Activated T-helper 9 cell treated with anti-CD3 and anti-CD28 coated beads, Interleukin-2, amount 50 U/mL, for 16 hours (primary cell): ENCODE measurements around the gene CLEC4A.
A peak's percentile ranks its signal among the peaks of the same experiment; 100 is the strongest.
"Not testable (repeated sequence)": the region's sequence is repeated elsewhere in the genome, so short reads cannot be mapped to it uniquely, and the experiment has no call there.

Experiments
- DNase-seq: peaks from one replicate; pipeline ENCODE4 v3.0.0-alpha.2; 2020; ENCODE audit warnings: low read depth

CLEC4A gene

DNA sequence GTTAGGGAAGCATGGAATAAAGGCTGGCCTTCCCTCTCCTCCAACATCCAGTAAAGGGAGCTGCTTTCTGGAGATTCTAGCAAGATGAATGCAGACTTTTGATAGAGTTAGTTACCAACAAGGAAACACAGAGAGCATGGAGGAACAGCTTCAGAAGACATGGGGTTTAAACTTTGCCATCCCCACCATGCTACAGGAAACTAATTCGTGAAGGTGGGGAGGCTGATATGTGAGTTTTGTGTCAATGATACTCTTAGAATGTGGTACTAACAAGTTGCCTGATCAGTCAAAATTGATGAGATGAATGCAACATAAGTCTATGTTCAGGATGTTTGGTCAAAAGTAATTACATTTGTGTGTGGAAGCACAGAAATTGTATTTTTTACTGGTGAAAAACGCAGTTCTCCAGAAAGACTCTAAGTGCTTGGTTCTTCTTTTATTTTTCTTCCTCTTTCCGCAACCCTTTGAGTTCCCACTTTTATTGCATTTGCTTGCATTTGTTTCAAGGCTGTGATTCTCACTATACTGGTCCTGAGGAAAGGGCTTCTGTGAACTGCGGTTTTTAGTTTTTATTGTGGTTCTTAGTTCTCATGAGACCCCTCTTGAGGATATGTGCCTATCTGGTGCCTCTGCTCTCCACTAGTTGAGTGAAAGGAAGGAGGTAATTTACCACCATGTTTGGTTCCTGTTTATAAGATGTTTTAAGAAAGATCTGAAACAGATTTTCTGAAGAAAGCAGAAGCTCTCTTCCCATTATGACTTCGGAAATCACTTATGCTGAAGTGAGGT is at the start of gene CLEC4A:
CLEC4A (plus strand) TSS at position 494 of the 789 bp plus-strand sequence; CDS start at position 756, 262 bp downstream.
- no peak for DNase-seq

GRCh38 chr12:8075935-8076334 is 47.5 kb upstream of the CLEC4A start:
- no peak for DNase-seq

DNA sequence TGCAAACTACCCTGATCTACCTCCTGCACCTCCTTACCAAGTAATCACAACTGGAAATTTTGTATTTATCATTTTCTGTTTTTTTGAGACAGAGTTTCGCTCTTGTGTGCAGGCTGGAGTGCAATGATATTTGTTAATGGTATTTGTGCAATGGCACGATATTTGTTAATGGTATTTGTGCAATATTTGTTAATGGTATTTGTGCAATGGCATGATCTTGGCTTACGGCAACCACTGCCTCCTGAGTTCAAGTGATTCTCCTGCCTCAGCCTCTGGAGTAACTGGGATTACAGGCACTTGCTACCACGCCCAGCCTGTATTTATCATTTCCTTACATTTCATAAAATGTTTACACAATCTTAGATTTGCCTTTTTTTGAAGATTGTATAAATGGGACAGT is 47.1 kb upstream of the CLEC4A start:
- DNase-seq: no peak

DNA sequence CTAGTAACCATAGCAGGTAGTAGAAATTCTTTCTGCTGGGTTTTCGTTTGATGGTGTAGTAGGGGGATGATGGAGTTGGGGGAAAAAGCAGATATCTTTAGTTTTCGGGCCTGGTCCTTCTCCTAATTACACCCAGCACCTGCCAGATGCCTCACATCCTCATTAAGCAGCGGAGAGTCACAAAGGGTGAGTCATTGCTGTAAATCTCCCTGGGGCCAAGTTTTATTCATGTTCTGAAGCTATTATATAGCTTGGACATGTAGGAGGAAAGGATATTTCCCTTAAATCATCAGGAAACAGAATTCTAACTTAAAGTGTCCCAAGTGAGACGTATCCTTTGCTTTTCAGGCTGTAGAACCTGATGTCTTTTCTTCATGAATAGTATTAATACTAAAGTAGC is 46.2 kb upstream of the CLEC4A start:
- DNase-seq: no peak

- DNase-seq: peak; percentile 48
Measured at GRCh38 chr12:8078398-8078797, 45.0 kb upstream of the CLEC4A start.

DNA sequence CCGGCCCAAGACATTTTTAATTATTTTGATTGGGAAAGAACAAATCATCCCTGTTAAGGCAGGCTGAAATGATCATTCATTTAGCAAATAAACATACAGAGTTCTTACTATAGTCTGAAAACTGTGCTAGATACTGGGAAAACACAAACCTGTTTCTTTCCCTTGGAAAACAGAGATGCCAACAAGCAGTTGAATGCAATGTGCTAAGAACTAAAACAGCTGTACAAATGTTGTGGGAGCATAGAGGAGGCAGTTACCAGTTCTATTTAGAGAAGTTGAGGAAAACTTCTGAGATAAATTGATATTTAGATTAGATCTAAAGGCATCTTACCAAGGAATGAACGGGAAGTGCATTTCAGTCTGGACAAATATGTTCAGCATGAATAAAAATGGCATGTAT is 44.5 kb upstream of the CLEC4A start:
- no peak for DNase-seq

DNA sequence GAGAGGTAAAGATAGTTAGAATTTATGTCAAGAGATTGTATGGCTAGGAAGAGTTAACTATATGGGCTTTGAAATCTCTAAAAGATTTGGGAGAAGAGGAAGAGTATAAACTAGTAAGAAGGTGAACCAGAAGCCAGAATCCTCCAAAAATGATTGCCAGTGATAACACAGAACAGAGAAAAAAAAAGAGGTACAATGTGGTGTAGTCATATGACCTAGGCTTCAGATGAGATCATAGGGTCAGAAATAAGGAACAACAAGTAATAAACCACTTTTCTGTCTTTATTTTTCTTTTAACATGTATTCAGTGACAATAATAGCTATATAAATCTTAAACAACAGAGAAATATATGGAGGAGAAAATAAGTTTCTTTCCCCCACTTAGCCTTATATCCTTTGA is 43.3 kb upstream of the CLEC4A start:
- no peak for DNase-seq

- DNase-seq: no peak
Measured at GRCh38 chr12:8081251-8081920, 42.0 kb upstream of the CLEC4A start.

DNA sequence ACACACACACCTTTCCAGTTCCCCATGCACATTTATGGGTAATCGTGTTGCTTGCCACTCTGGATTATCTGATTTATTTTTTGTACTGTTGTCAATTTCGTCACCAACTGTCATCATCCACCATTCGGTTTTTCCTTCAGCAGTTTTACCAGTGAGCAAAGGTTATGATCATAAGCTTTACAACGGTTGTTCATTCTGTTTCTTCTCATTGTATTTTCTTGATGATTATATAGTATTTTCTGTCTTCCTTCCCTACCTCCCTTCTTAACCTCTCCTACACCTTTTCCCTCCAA is 40.7 kb upstream of the CLEC4A start:
- no peak for DNase-seq

GRCh38 chr12:8084351-8084750 is 39.1 kb upstream of the CLEC4A start:
- not testable (repeated sequence) for DNase-seq

DNA sequence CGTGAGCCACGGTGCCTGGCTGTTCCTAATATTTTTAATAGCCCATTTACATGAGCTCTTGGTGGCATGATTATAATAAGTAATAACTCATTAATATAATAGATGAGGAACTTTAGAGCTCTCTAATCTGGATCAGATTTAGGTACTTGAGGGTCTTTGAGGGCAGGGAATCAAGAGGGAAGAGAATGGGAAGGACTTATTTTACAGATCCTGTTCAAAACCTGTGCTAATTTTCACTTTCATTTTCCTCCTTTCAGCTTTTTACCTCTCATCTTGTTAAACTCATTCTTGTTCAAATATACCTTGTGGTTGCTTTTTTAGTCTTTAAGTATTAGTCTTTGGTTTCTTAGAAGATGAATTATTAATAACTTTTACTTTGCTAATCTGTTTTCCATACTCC is 35.8 kb upstream of the CLEC4A start:
- no peak for DNase-seq

GRCh38 chr12:8088574-8088973 is 34.8 kb upstream of the CLEC4A start:
- no peak for DNase-seq

- DNase-seq: not testable (repeated sequence)
Measured at GRCh38 chr12:8089277-8089676, 34.1 kb upstream of the CLEC4A start.

- no peak for DNase-seq
Measured at GRCh38 chr12:8089716-8090115, 33.7 kb upstream of the CLEC4A start.

- DNase-seq: no peak
Measured at GRCh38 chr12:8093291-8093690, 30.1 kb upstream of the CLEC4A start.

DNA sequence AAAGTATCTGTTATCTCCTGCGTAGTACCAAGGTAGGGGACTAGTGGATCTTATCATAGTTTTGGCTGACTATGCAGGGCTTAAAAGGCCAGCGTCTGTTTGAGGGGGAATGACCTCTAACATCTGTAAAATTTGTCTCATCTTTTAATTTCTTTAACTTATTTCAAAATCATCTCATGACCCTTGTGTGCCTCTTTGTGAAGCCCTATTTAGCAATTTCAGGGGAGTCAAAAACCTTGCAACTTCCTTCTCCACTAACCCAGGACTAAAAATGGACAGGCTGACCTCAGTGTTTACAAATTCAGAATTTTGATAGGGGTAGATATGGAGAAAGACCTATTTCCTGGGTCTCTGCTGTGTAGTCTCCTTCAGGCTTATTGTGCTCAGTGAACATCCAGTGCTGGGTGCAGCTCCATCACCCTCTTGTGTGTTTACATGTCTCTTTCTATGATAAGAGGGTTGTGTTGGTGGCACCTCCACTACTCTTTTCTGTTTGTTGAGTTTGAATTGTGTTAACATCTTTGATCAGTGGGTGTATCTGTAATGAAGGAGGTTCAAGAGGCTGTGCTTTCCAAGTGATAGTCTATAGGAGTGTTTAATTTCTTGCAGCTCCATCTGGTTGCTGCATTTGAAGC is 27.0 kb upstream of the CLEC4A start:
- DNase-seq: no peak

DNA sequence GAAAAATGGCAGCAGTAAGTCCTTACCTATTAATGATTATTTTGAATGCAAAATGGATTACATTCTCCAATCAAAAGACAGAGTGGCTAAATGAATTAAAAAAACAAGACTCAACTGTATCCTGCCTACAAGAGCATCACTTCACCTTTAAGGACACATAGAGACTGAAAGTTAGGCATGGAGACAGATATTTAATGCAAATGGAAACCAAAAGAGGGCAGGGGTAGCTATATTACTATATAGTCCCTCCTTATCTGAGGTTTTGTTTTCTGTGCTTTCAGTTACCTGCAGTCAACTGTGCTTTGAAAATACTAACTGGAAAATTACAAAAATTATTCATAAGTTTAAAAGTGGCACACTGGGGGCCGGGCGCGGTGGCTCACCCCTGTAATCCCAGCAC is 24.2 kb upstream of the CLEC4A start:
- DNase-seq: no peak

DNA sequence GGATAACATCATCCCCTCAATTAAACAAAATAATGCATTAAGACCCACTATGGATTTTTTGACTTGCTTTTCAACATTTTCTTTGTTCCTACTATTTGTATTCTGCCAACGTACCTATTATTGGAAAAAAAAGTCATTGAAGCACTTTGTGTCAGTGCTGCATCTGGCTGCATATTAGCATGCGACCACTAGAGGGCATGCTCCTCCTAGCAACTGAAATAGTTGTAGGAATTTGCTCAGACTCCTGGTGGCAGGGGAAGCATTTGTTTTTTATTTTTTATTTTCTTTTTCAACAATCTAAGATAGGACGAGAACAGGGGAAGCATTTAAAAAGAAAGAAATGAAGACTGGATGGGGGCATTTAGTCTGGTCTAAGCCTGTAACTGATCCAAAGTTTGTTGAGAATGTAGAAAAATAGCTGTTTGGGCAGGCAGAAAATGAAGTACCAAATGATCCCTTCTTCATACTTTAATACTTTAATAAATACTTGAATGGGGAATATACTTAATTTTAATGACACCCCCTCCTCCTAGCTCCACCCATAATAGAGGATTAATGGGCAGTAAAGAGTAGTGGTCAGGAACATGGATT is 14.5 kb upstream of the CLEC4A start:
- peak; percentile 60 for DNase-seq

DNA sequence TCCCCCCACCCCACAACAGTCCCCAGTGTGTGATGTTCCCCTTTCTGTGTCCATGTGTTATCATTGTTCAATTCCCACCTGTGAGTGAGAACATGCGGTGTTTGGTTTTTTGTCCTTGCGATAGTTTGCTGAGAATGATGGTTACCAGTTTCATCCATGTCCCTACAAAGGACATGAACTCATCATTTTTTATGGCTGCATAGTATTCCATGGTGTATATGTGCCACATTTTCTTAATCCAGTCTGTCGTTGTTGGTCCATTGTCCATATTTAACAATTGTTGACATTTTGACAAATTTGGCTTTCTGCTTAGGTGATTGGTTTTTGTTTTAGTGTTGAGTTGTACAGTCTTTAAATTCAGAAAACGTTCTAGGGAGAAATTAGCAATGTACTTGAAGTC is 10.3 kb upstream of the CLEC4A start:
- DNase-seq: not testable (repeated sequence)

DNA sequence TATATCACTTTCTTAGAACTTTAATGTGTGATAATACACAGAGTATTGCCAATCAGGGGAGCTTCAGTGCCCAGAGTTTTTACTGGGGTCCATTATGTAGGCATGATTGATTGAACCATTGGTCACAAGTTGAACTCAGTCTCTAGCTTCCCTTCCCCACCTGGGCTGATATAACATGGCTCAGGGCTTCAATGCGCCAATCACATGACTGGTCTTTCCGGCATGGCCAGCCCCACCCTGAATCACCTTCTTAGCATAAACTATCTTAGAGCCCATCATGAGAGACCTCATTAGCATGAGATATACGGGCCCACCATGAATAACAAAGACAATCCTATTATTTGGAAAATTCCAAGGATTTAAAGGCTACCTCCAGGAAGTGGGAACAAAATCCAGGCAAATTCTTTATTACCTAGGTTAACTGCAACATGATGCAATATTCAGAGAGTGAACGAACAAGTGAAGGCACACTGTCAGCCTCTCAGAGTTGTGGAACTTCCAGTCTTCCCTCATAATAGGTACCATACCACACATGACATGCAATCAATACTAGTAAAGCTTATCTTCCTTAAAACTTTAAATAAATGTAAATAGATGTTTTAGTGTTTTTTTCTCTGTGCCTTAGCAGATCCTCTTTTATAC is 3.2 kb upstream of the CLEC4A start:
- DNase-seq: no peak

DNA sequence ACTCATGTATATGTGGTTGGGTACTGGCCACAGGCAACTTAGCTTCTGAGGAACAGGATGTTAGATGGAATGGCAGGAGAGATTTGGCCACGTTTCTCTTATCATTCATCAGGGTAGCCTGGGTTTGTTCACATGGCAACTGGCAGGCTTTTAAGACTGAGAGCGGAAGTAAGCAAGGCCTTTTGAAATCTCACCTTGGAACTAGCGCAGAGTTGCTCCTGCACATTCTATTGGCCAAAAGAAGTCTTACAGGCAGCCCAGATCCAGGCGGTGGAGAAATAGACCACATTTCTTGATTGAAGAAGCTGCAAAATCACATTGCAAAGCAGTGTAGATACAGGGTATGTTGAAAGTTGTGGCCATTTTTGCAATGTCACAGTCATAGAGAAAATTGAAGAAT is 3.7 kb downstream of the CLEC4A start:
- no peak for DNase-seq

- not testable (repeated sequence) for DNase-seq
Measured at GRCh38 chr12:8133636-8134397, 10.4 kb downstream of the CLEC4A start.
